Measurements from ENCODE around the gene JAK3. TPM values are rescaled to one million over a fixed set of nuclear protein-coding genes. Genes with fewer than 3 reads are reported as not detected.

Gene JAK3
- polyA plus RNA-seq, 3 donors, result 13.8 to 44.6 (median 34.0) TPM

- no peak for DNase-seq
- H3K27ac Mint-ChIP-seq, result no peak overlapping the region
- H3K36me3 ChIP-seq (replicated peaks in 1 of 2; ENCODE audit: control insufficient read depth in 1 of 2, insufficient read depth in 2 of 2, low read length in 2 of 2), result peaks cover 52 to 61% of the 10 kb centered on the region in 2 donors
- H3K27me3 ChIP-seq (ENCODE audit: control insufficient read depth in 2 of 2, insufficient read depth in 2 of 2, low read length in 2 of 2), result no peaks in the 10 kb centered on the region
- H3K9me3 Mint-ChIP-seq, result peaks cover 0 to 6% (median 0%) of the 10 kb centered on the region in 7 donors
- peaks cover 0 to 3% (median 2%) of the 10 kb centered on the region in 3 donors for H3K27me3 Mint-ChIP-seq (ENCODE audit: low read depth in 3 of 3)
- no peak overlapping the region for H3K4me3 Mint-ChIP-seq
- no peak for TF ChIP-seq CTCF (IDR thresholded peaks at IDR 0.05)
- no peak overlapping the region for H2AFZ ChIP-seq (ENCODE audit: insufficient read depth, low read depth, low read length, poor library complexity, severe bottlenecking)
- H3K4me1 Mint-ChIP-seq, result peaks cover 25% of the 10 kb centered on the region
- intact Hi-C loops (cut with micrococcal nuclease), result no loop called here
- H3K9me3 ChIP-seq (replicated peaks in 1 of 2; ENCODE audit: control insufficient read depth in 1 of 2, insufficient read depth in 1 of 2, low read length in 2 of 2), result no peaks in the 10 kb centered on the region
- peaks cover 31% of the 10 kb centered on the region for H4K20me1 ChIP-seq (ENCODE audit: insufficient read depth, low read length)
- H3K4me3 ChIP-seq (replicated peaks in 1 of 3; ENCODE audit: low read depth in 2 of 3, low read length in 3 of 3), result no peak overlapping the region
- no peaks in the 10 kb centered on the region for H3K79me2 ChIP-seq (ENCODE audit: insufficient read depth, low read length)
- peaks cover 49 to 64% of the 10 kb centered on the region in 2 donors for H3K36me3 Mint-ChIP-seq
- no CpG with 5 or more reads among the region's 2 CpGs for WGBS (ENCODE audit: insufficient coverage)
- peaks cover 14 to 23% of the 10 kb centered on the region in 2 donors for H3K4me1 ChIP-seq (ENCODE audit: control insufficient read depth in 1 of 2, insufficient read depth in 2 of 2, low read length in 2 of 2)
- H3K4me2 ChIP-seq (replicated peaks; ENCODE audit: extremely low read depth, low read length, poor library complexity, severe bottlenecking), result no peak overlapping the region
- H3K9ac ChIP-seq (ENCODE audit: insufficient read depth, low read length, poor library complexity, severe bottlenecking), result no peak overlapping the region
- H3K27ac ChIP-seq (ENCODE audit: low read depth in 1 of 2, low read length in 2 of 2), result no peak overlapping the region
These were observed 67.0 kb downstream of the JAK3 start for GRCh38 chr19:17780781-17781180.

- Histone ChIP-seq H2AFZ (ENCODE audit: insufficient read depth, low read depth, low read length, poor library complexity, severe bottlenecking) (peak overlapping the region; percentile 76), H3K4me2 (replicated peaks; ENCODE audit: extremely low read depth, low read length, poor library complexity, severe bottlenecking) (peak overlapping the region; percentile 99), H3K4me3 (replicated peaks in 1 of 3; ENCODE audit: low read depth in 2 of 3, low read length in 3 of 3) (peak overlapping the region; percentile 27 to 86 (median 28)), H3K4me1 (ENCODE audit: control insufficient read depth in 1 of 2, insufficient read depth in 2 of 2, low read length in 2 of 2) (peaks cover 14 to 23% of the 10 kb centered on the region in 2 donors), H3K27ac (ENCODE audit: low read depth in 1 of 2, low read length in 2 of 2) (peak overlapping the region; percentile 27 to 61), H4K20me1 (ENCODE audit: insufficient read depth, low read length) (peaks cover 31% of the 10 kb centered on the region), H3K9me3 (replicated peaks in 1 of 2; ENCODE audit: control insufficient read depth in 1 of 2, insufficient read depth in 1 of 2, low read length in 2 of 2) (no peaks in the 10 kb centered on the region), H3K27me3 (ENCODE audit: control insufficient read depth in 2 of 2, insufficient read depth in 2 of 2, low read length in 2 of 2) (no peaks in the 10 kb centered on the region), H3K79me2 (ENCODE audit: insufficient read depth, low read length) (no peaks in the 10 kb centered on the region), H3K36me3 (replicated peaks in 1 of 2; ENCODE audit: control insufficient read depth in 1 of 2, insufficient read depth in 2 of 2, low read length in 2 of 2) (peaks cover 56 to 61% of the 10 kb centered on the region in 2 donors), H3K9ac (ENCODE audit: insufficient read depth, low read length, poor library complexity, severe bottlenecking) (peak overlapping the region; percentile 49)
- Mint-ChIP-seq H3K27me3 (ENCODE audit: low read depth in 3 of 3) (peaks cover 0 to 2% (median 2%) of the 10 kb centered on the region in 3 donors), H3K4me1 (peaks cover 24% of the 10 kb centered on the region), H3K36me3 (peaks cover 54 to 65% of the 10 kb centered on the region in 2 donors), H3K4me3 (peak overlapping the region; percentile 72 to 89), H3K27ac (peak overlapping the region; percentile 72 to 90 (median 83)), H3K9me3 (peaks cover 0 to 6% (median 0%) of the 10 kb centered on the region in 7 donors)
- no peak for TF ChIP-seq CTCF (IDR thresholded peaks at IDR 0.05)
- intact Hi-C loops (cut with micrococcal nuclease), result loop anchor here (2.0 to 5.0 kb wide), 3 partner anchors 62 to 77 kb away; partner anchors contain the start of gene MAP1S (in 1 of the 2)
- 26% methylated on average over 25 of the region's 25 CpGs for WGBS (ENCODE audit: insufficient coverage)
- peak; percentile 75 to 90 (median 83) for DNase-seq
These were observed 68.5 kb downstream of the JAK3 start for GRCh38 chr19:17778968-17779929.
